ENCODE data around the gene LRRC71.

The LRRC71 gene

GRCh38 chr1:156973417-156973816 lies 53.0 kb downstream of the LRRC71 start:
- peak in 1 of 2 experiments; percentile 41 for DNase-seq
- TF ChIP-seq POLR2A (IDR thresholded peaks at IDR 0.05; ENCODE audit: low read length), result no peak
- TF ChIP-seq GATA1 (IDR thresholded peaks at IDR 0.05; ENCODE audit: low read depth, low read length), result no peak

DNA sequence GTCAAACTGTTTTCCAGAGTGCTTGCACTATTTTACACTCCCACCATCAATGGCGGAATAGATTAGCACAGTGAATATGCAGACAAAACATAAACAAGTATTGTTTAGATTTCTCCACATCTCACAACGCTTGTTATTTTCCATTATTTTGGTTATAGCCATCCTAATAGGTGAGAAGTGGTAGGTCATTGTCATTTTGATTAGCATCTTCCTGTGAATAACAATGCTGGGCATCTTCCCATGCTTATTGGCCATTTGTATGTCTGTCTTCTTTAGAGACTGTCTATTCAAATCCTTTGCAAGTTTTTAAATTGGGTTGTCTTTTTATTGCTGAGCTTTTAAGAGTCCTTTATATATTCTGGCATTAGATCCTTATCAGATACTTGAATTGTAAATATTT lies 54.7 kb downstream of the LRRC71 start:
- TF ChIP-seq POLR2A (IDR thresholded peaks at IDR 0.05; ENCODE audit: low read length), result no peak
- no peak for DNase-seq

DNA sequence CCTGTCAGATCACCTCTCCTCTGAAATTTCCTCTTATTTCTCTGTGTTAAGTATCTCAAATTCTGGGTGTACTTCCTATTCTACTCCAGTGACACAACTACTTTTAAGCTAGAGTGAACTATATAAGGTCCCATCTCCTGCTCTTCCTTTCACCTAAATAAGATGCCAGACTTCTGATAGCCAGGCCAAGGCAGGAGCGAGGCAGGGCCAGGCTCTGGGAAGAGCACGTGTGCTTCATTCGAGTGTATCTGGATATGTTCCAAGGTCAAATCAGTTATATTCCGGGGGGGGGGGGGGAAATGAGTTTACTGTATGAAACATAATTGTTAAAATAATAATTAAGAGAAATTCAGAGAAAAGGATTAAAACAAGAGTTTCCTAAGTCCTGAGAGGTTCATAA lies 60.1 kb downstream of the LRRC71 start:
- TF ChIP-seq POLR2A (IDR thresholded peaks at IDR 0.05; ENCODE audit: low read length) (no peak), GATA1 (IDR thresholded peaks at IDR 0.05; ENCODE audit: low read depth, low read length) (no peak)
- DNase-seq, result no peak

All from erythroblast (primary cell).